ENCODE measurements around the gene DHRSX.

The DHRSX gene

GRCh38 chrX:2324151-2324550 is 176.6 kb downstream of the DHRSX start:
- Histone ChIP-seq H3K4me1 (ENCODE audit: insufficient read depth, insufficient read length) (peaks cover 5% of the 10 kb centered on the region), H3K27me3 (ENCODE audit: insufficient read depth, insufficient read length) (no peaks in the 10 kb centered on the region), H3K9ac (ENCODE audit: insufficient read length, low read depth) (no peak overlapping the region), H3K4me3 (ENCODE audit: insufficient read length, low read depth) (no peak overlapping the region), H3K36me3 (ENCODE audit: insufficient read depth, insufficient read length, low read length) (no peaks in the 10 kb centered on the region), H3K9me3 (ENCODE audit: insufficient read depth, low read length) (no peaks in the 10 kb centered on the region)
- TF ChIP-seq YY1 (IDR thresholded peaks at IDR 0.05; ENCODE audit: insufficient read depth, insufficient read length): no peak
- TF ChIP-seq ZNF274 (IDR thresholded peaks at IDR 0.05; ENCODE audit: low read depth, low read length): no peak
- no peak for TF ChIP-seq SUZ12 (IDR thresholded peaks at IDR 0.05; ENCODE audit: extremely low read depth, insufficient read depth, insufficient read length)
- DNase-seq (ENCODE audit: low read depth, low spot score): no peak

DNA sequence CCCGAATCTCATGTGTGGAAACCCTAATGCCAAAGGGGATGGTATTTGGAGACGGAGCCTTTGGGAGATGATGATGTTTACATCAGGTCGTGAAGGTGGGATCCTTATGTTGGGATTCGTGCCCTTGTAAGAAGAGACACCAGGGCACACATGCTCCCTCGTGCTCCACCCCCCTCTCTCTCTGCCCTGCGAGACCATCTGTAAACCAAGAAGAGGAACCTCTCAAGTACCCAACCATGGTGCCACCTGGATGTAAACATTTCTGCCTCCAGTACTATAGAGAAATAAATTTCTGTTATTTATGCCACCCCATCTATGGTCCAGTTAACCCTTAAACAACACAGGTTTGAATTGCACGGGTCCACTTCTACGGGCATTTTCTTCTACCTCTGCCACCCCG is 179.4 kb downstream of the DHRSX start:
- Histone ChIP-seq H3K36me3 (ENCODE audit: insufficient read depth, insufficient read length, low read length) (no peaks in the 10 kb centered on the region), H3K9ac (ENCODE audit: insufficient read length, low read depth) (no peak overlapping the region), H3K27me3 (ENCODE audit: insufficient read depth, insufficient read length) (no peaks in the 10 kb centered on the region), H3K4me1 (ENCODE audit: insufficient read depth, insufficient read length) (peaks cover 3% of the 10 kb centered on the region), H3K9me3 (ENCODE audit: insufficient read depth, low read length) (no peaks in the 10 kb centered on the region), H3K4me3 (ENCODE audit: insufficient read length, low read depth) (no peak overlapping the region)
- DNase-seq (ENCODE audit: low read depth, low spot score): no peak
- TF ChIP-seq SUZ12 (IDR thresholded peaks at IDR 0.05; ENCODE audit: extremely low read depth, insufficient read depth, insufficient read length) (no peak), ZNF274 (IDR thresholded peaks at IDR 0.05; ENCODE audit: low read depth, low read length) (no peak)

GRCh38 chrX:2320580-2321327 is 180.0 kb downstream of the DHRSX start:
- Histone ChIP-seq H3K9ac (ENCODE audit: insufficient read length, low read depth) (no peak overlapping the region), H3K9me3 (ENCODE audit: insufficient read depth, low read length) (0 out of 2 replicates have a peak, but pooled peaks cover 1% of the 10 kb centered on the region), H3K4me3 (ENCODE audit: insufficient read length, low read depth) (no peak overlapping the region), H3K4me1 (ENCODE audit: insufficient read depth, insufficient read length) (peaks cover 3% of the 10 kb centered on the region), H3K36me3 (ENCODE audit: insufficient read depth, insufficient read length, low read length) (no peaks in the 10 kb centered on the region), H3K27me3 (ENCODE audit: insufficient read depth, insufficient read length) (no peaks in the 10 kb centered on the region)
- DNase-seq (ENCODE audit: low read depth, low spot score): no peak
- TF ChIP-seq YY1 (IDR thresholded peaks at IDR 0.05; ENCODE audit: insufficient read depth, insufficient read length) (no peak), SUZ12 (IDR thresholded peaks at IDR 0.05; ENCODE audit: extremely low read depth, insufficient read depth, insufficient read length) (no peak), ZNF274 (IDR thresholded peaks at IDR 0.05; ENCODE audit: low read depth, low read length) (no peak)

DNA sequence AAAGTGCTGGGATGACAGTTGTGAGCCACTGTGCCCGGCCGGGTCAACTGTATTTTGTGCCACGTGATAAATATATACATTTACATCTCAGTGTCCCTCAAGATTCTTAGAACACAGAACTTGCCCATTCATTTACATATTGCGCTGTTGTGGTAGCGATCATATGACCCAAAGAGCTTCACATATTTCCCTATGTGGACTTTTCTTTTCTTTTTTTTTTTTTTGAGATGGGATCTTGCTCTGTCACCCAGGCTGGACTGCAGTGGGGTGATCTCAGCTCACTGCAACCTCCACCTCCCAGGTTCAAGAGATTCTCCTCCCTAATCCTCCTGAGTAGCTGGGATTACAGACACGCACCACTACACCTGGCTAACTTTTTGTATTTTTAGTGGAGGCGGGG is 180.7 kb downstream of the DHRSX start:
- no peaks in the 10 kb centered on the region for H3K36me3 ChIP-seq (ENCODE audit: insufficient read depth, insufficient read length, low read length)
- H3K9ac ChIP-seq (ENCODE audit: insufficient read length, low read depth): no peak overlapping the region
- peaks cover 3% of the 10 kb centered on the region for H3K4me1 ChIP-seq (ENCODE audit: insufficient read depth, insufficient read length)
- TF ChIP-seq SUZ12 (IDR thresholded peaks at IDR 0.05; ENCODE audit: extremely low read depth, insufficient read depth, insufficient read length): no peak
- no peak for TF ChIP-seq YY1 (IDR thresholded peaks at IDR 0.05; ENCODE audit: insufficient read depth, insufficient read length)
- no peak for TF ChIP-seq ZNF274 (IDR thresholded peaks at IDR 0.05; ENCODE audit: low read depth, low read length)
- no peak overlapping the region for H3K4me3 ChIP-seq (ENCODE audit: insufficient read length, low read depth)
- H3K27me3 ChIP-seq (ENCODE audit: insufficient read depth, insufficient read length): no peaks in the 10 kb centered on the region
- no peak for DNase-seq (ENCODE audit: low read depth, low spot score)
- H3K9me3 ChIP-seq (ENCODE audit: insufficient read depth, low read length): peaks cover 7% of the 10 kb centered on the region; the same call in 1 of the 2 replicates

GRCh38 chrX:2318371-2318770 is 182.4 kb downstream of the DHRSX start:
- peaks cover 7% of the 10 kb centered on the region; the same call in 1 of the 2 replicates for H3K9me3 ChIP-seq (ENCODE audit: insufficient read depth, low read length)
- H3K4me3 ChIP-seq (ENCODE audit: insufficient read length, low read depth): no peak overlapping the region
- peaks cover 3% of the 10 kb centered on the region for H3K4me1 ChIP-seq (ENCODE audit: insufficient read depth, insufficient read length)
- DNase-seq (ENCODE audit: low read depth, low spot score): no peak
- no peak overlapping the region for H3K9ac ChIP-seq (ENCODE audit: insufficient read length, low read depth)
- H3K36me3 ChIP-seq (ENCODE audit: insufficient read depth, insufficient read length, low read length): no peaks in the 10 kb centered on the region
- no peaks in the 10 kb centered on the region for H3K27me3 ChIP-seq (ENCODE audit: insufficient read depth, insufficient read length)
- TF ChIP-seq YY1 (IDR thresholded peaks at IDR 0.05; ENCODE audit: insufficient read depth, insufficient read length) (no peak), ZNF274 (IDR thresholded peaks at IDR 0.05; ENCODE audit: low read depth, low read length) (no peak), SUZ12 (IDR thresholded peaks at IDR 0.05; ENCODE audit: extremely low read depth, insufficient read depth, insufficient read length) (no peak)

DNA sequence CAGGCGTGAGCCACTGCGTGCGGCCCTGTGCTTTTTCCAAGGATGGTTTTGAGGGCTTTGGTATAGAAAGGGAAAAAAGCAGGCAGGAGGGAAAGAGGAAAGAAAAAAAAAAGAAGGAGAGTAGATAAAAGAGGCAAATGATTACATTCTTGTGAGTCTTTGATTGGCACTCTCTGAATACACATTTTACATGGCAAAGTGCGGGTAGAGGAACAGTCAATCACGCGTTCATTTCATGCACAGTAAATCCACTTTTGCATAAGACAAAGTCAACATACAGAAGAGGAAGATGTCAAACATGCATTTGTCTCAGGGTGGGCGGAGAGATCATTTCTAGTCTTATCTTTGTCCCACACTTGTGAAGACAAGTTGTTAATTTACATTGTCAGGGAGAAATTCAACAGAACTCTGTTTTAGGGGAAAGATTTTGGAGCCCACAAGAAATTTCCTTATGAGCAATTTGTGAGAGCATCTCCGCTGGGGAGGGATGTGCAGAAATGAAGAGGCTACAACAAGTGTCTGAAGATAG is 183.2 kb downstream of the DHRSX start:
- Histone ChIP-seq H3K9me3 (ENCODE audit: insufficient read depth, low read length) (peaks cover 7% of the 10 kb centered on the region; the same call in 1 of the 2 replicates), H3K4me1 (ENCODE audit: insufficient read depth, insufficient read length) (peaks cover 3% of the 10 kb centered on the region), H3K9ac (ENCODE audit: insufficient read length, low read depth) (no peak overlapping the region), H3K36me3 (ENCODE audit: insufficient read depth, insufficient read length, low read length) (no peaks in the 10 kb centered on the region), H3K27me3 (ENCODE audit: insufficient read depth, insufficient read length) (no peaks in the 10 kb centered on the region), H3K4me3 (ENCODE audit: insufficient read length, low read depth) (no peak overlapping the region)
- TF ChIP-seq YY1 (IDR thresholded peaks at IDR 0.05; ENCODE audit: insufficient read depth, insufficient read length) (no peak), SUZ12 (IDR thresholded peaks at IDR 0.05; ENCODE audit: extremely low read depth, insufficient read depth, insufficient read length) (no peak)
- no peak for DNase-seq (ENCODE audit: low read depth, low spot score)

DNA sequence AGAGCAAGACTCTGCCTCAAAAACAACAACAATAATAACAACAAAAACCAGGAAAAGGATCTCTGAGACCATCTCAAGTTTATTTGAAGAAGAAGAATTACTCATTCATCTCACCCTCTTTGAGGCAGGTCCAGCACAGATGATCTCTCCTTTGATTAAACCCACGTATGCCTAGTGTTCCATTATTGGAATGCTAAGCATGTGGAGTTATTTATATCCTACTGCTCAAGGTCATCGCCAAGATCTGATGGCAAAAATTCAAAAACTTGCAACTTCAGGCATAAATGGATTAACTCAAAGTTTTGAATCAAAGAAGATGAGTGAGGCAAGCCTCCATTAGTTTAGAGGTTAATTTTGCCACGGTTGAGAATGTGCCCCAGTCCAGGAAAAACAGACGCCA is 184.2 kb downstream of the DHRSX start:
- Histone ChIP-seq H3K9me3 (ENCODE audit: insufficient read depth, low read length) (peaks cover 7% of the 10 kb centered on the region; the same call in 1 of the 2 replicates), H3K4me3 (ENCODE audit: insufficient read length, low read depth) (no peak overlapping the region), H3K4me1 (ENCODE audit: insufficient read depth, insufficient read length) (peaks cover 3% of the 10 kb centered on the region), H3K36me3 (ENCODE audit: insufficient read depth, insufficient read length, low read length) (no peaks in the 10 kb centered on the region), H3K9ac (ENCODE audit: insufficient read length, low read depth) (no peak overlapping the region), H3K27me3 (ENCODE audit: insufficient read depth, insufficient read length) (no peaks in the 10 kb centered on the region)
- no peak for TF ChIP-seq SUZ12 (IDR thresholded peaks at IDR 0.05; ENCODE audit: extremely low read depth, insufficient read depth, insufficient read length)
- no peak for TF ChIP-seq ZNF274 (IDR thresholded peaks at IDR 0.05; ENCODE audit: low read depth, low read length)
- no peak for TF ChIP-seq YY1 (IDR thresholded peaks at IDR 0.05; ENCODE audit: insufficient read depth, insufficient read length)
- no peak for DNase-seq (ENCODE audit: low read depth, low spot score)
